K562 (cell line): ENCODE data around the gene TNFAIP1. TPM values are rescaled to one million over a fixed set of nuclear protein-coding genes. Genes with fewer than 3 reads are reported as not detected.
A peak's percentile ranks its signal among the peaks of the same experiment; 100 is the strongest.

Experiments used
- ATAC-seq: fragments of 200-7000 bp; cut with Tn5 transposase; 3 replicates; pipeline ENCODE4 v1.9.1; 2020; ENCODE audit warnings: moderate library complexity
- BruUV-seq: library from RNA; stranded (reverse); fragments of 400-500 nt; replicated peaks from 2 replicates; lab custom pipeline; 2021; lab: Mats Ljungman, UMichigan
- CTCF ChIA-PET: fragments of 300-600 bp; formaldehyde crosslinking; extraction: SDS; loops from one replicate; lab custom pipeline; 2021; ENCODE audit warnings: low intra/inter-chr PET ratio; lab: Yijun Ruan, JAX
- POLR2A ChIA-PET: fragments of 300-600, 350-650 bp; sonication (Branson Sonifier 250); formaldehyde crosslinking; extraction: SDS; loops from one replicate; lab custom pipeline; 2021; ENCODE audit warnings: antibody characterized with exemption, inconsistent platforms; lab: Yijun Ruan, JAX
- DNase-seq, 4 experiments: peaks; one replicate each; pipeline versions ENCODE4 v3.0.0 to v3.0.0-alpha.2; 2011 to 2018; ENCODE audit warnings: low spot score in 3 of 4, mixed read lengths in 3 of 4; ENCODE audit errors: extremely low read depth in 1 of 4
- FAIRE-seq: peaks from 2 replicates; lab custom pipeline; 2011; peaks lifted over from hg19 to GRCh38; lab: Jason Lieb, UNC
- H2AFZ ChIP-seq: 2 replicates; pipeline ENCODE4 v1.6.0; 2011; ENCODE audit warnings: low read depth, low read length, control low read depth, inconsistent platforms
- H3K27ac ChIP-seq: fragments of 200-600 bp; 3 replicates; pipeline ENCODE4 v1.8.0; 2011; ENCODE audit warnings: low read depth, mild to moderate bottlenecking, control low read depth, inconsistent platforms, low read length, moderate library complexity, mixed read lengths; ENCODE audit errors: extremely low read depth
- H3K27me3 ChIP-seq, 2 experiments: fragments of 300-600 bp in 1 of 2; 2 replicates in 1 of 2; 3 replicates in 1 of 2; pipeline versions ENCODE4 v1.6.0 to v1.8.0; 2011; ENCODE audit warnings: inconsistent platforms in 2 of 2, low read length in 2 of 2, mild to moderate bottlenecking in 1 of 2, mixed read lengths in 1 of 2, moderate library complexity in 1 of 2; ENCODE audit not compliant: control insufficient read depth in 2 of 2, insufficient read depth in 2 of 2
- H3K36me3 ChIP-seq: fragments of 300-600 bp; 3 replicates; pipeline ENCODE4 v1.8.0; 2011; ENCODE audit warnings: mild to moderate bottlenecking, low read length, inconsistent platforms; ENCODE audit not compliant: control insufficient read depth, insufficient read depth
- H3K4me1 ChIP-seq, 2 experiments: fragments of 200-600 bp in 1 of 2; replicated peaks in 1 of 2; 2 replicates in 1 of 2; 3 replicates in 1 of 2; pipeline versions ENCODE4 v1.5.1 to v1.8.0; 2011; ENCODE audit warnings: inconsistent platforms in 2 of 2, low read length in 2 of 2, mild to moderate bottlenecking in 1 of 2, mixed read lengths in 1 of 2, moderate library complexity in 1 of 2; ENCODE audit not compliant: control insufficient read depth in 2 of 2, insufficient read depth in 2 of 2
- H3K4me2 ChIP-seq: 2 replicates; pipeline ENCODE4 v1.6.1; 2011; ENCODE audit warnings: low read length, control low read depth, inconsistent platforms, mixed read lengths; ENCODE audit not compliant: insufficient read depth
- H3K4me3 ChIP-seq: fragments of 200-600 bp; sonication (generic), shearing (Covaris generic); 2 replicates; pipeline ENCODE4 v1.5.1; 2016; ENCODE audit warnings: control low read depth, inconsistent platforms
- H3K79me2 ChIP-seq: fragments of 200-600 bp; 3 replicates; pipeline ENCODE4 v1.8.0; 2011; ENCODE audit warnings: low read length, inconsistent platforms; ENCODE audit not compliant: control insufficient read depth, insufficient read depth
- H3K9ac ChIP-seq, 2 experiments: 2 replicates each; pipeline versions ENCODE4 v1.6.0 to v1.6.1; 2011; ENCODE audit warnings: low read depth in 2 of 2, low read length in 2 of 2, control low read depth in 1 of 2, inconsistent platforms in 1 of 2, mild to moderate bottlenecking in 1 of 2, mixed read lengths in 1 of 2; ENCODE audit not compliant: insufficient read depth in 1 of 2
- H3K9me1 ChIP-seq: one replicate; pipeline ENCODE4 v1.6.0; 2011; ENCODE audit warnings: inconsistent platforms, mild to moderate bottlenecking, low read length, moderate library complexity; ENCODE audit not compliant: control insufficient read depth, insufficient read depth
- H3K9me3 ChIP-seq: replicated peaks from 2 replicates; pipeline ENCODE4 v1.5.1; 2011; ENCODE audit warnings: low read depth, low read length, inconsistent platforms; ENCODE audit not compliant: control insufficient read depth, insufficient read depth
- H4K20me1 ChIP-seq: replicated peaks from 2 replicates; pipeline ENCODE4 v1.6.1; 2011; ENCODE audit warnings: low read length, inconsistent platforms, mixed read lengths; ENCODE audit not compliant: control insufficient read depth, insufficient read depth
- HMBOX1 ChIP-seq: sonication (generic); IDR thresholded peaks from 2 replicates; pipeline ENCODE4 v1.6.1; 2016
- KDM5B ChIP-seq: fragments of 200-600 bp; sonication (generic); IDR thresholded peaks from 2 replicates; pipeline ENCODE4 v1.6.1; 2012; ENCODE audit warnings: low read depth, mild to moderate bottlenecking, moderate library complexity, low read length, control low read depth, inconsistent platforms; ENCODE audit not compliant: insufficient replicate concordance
- NUFIP1 ChIP-seq: fragments of 450-650 bp; IDR thresholded peaks from 2 replicates; pipeline ENCODE4 v1.6.1; 2018; ENCODE audit not compliant: partially characterized antibody
- POLR2A ChIP-seq: fragments of 450-650 bp; conservative IDR thresholded peaks from 2 replicates; pipeline ENCODE4 v1.6.1; 2016
- WGBS: fragments of 100-300 bp; shearing (Covaris generic); methylation state at CpG from one replicate; pipeline ENCODE4 v1.1.6; 2016; ENCODE audit warnings: low coverage, mixed read lengths; ENCODE audit not compliant: insufficient coverage; ENCODE audit errors: missing lambda C conversion rate; 5-methylcytosine and 5-hydroxymethylcytosine counted together
- in situ Hi-C: fragments of 300-500 bp; cut with MboI; formaldehyde crosslinking; loops from 4 replicates; pipeline ENCODE4 v1.15.0; 2018; ENCODE audit warnings: inconsistent platforms, mixed read lengths
- intact Hi-C: fragments of 100-400 bp; cut with micrococcal nuclease; formaldehyde crosslinking; loops from 2 replicates; pipeline ENCODE4 v1.14.2; 2022
- polyA plus RNA-seq, 8 experiments: library from polyadenylated mRNA; depleted of rRNA in 4 of 8; stranded (reverse) in 5 of 8; unstranded in 3 of 8; fragments of >200 nt; fragmentation: Nextera tagmentation in 2 of 8; fragmentation: Illumina TruSeq in 1 of 8; extraction: Ambion mirVana in 2 of 8; extraction: Trizol in 1 of 8; gene quantifications; 2 replicates each; pipeline versions ENCODE4 v1.2.1 to v1.2.3, GENCODE V29; 2011 to 2014; ENCODE audit warnings: inconsistent platforms in 1 of 8, missing spikeins in 1 of 8
- total RNA-seq, 7 experiments: library from RNA; depleted of rRNA in 6 of 7; stranded (reverse); fragments of >200 nt in 6 of 7; fragmentation: Illumina TruSeq in 2 of 7; extraction: Trizol in 2 of 7; gene quantifications; 2 replicates each; pipeline versions ENCODE4 v1.2.1 to v1.2.3, GENCODE V29; 2011 to 2021; ENCODE audit warnings: low replicate concordance in 1 of 7

TNFAIP1 gene
- total and polyA plus RNA-seq, 9 of the 15 experiments (the other 6 are each of a cell fraction or from before 2014, with no cell fraction given): 2.1 to 20.1 (median 8.2) TPM

DNA sequence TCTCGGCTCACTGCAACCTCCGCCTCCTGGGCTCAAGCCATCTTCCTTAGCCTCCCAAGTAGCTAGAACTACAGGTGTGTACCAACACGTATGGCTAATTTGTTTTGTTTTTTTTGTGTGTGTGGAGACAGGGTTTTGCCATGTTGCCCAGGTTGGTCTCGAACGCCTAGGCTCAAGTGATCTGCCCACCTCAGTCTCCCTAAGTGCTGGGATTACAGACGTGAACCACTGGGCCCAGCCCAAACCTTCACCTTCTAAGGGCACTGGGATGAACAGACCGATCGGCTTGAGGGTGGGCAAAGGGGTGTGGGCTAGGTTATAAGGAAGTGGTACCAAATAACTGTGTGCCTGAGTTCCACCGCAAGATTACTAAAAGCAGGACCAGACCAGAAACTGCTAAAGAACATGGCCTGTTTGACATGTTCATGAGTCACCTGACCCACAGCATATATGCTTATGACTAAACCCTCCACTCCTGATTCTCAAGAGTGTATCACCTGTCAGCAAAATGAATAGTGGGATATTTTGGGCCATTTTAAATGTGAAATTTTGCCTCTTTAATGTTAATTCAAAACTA lies 8.4 kb upstream of the TNFAIP1 start:
- H3K79me2 ChIP-seq: peaks cover 37% of the 10 kb centered on the region
- H2AFZ ChIP-seq: no peak overlapping the region
- no TSS peak for BruUV-seq
- no peaks in the 10 kb centered on the region for H3K27me3 ChIP-seq
- no peak overlapping the region for H3K27ac ChIP-seq
- 0 out of 2 replicates have a peak, but pooled peaks cover 11% of the 10 kb centered on the region for H4K20me1 ChIP-seq
- no peak for ATAC-seq
- peaks cover 79% of the 10 kb centered on the region for H3K36me3 ChIP-seq
- H3K4me2 ChIP-seq: no peak overlapping the region
- ChIA-PET POLR2A (interaction anchor here (0.6 to 2.4 kb wide), 3 partner anchors 9 to 449 kb away, joined by 3 to 19 read pairs (median 3); partner anchors contain the start of gene TMEM97), CTCF (no interaction called here)
- TF ChIP-seq NUFIP1 (no peak), KDM5B (no peak), HMBOX1 (no peak), POLR2A (0 out of 2 replicates have a peak, but pooled peaks have one; percentile 18)
- in situ Hi-C loops: no loop called here
- H3K9me1 ChIP-seq: no peaks in the 10 kb centered on the region
- WGBS: 88% methylated on average over 9 of the region's 9 CpGs
- DNase-seq: no peak
- H3K9me3 ChIP-seq: no peaks in the 10 kb centered on the region; the same call in 1 of the 2 replicates
- FAIRE-seq: no peak
- H3K9ac ChIP-seq: no peak overlapping the region
- intact Hi-C loops: no loop called here
- no peak overlapping the region for H3K4me3 ChIP-seq
- peaks cover 3 to 6% of the 10 kb centered on the region in 2 experiments; a peak in 3 of 5 replicates for H3K4me1 ChIP-seq
